GM12875 (cell line): Measurements from ENCODE around the gene LRRC38.
"Not testable (repeated sequence)": the region's sequence is repeated elsewhere in the genome, so short reads cannot be mapped to it uniquely, and the experiment has no call there.

Experiments
- H3K4me3 ChIP-seq: one replicate; pipeline ENCODE4 v1.5.1; 2011; ENCODE audit warnings: low read depth, low read length, control low read depth
- CTCF ChIP-seq: IDR thresholded peaks from 2 replicates; pipeline ENCODE4 v1.5.1; 2011; ENCODE audit warnings: low read depth, mild to moderate bottlenecking, control low read depth, inconsistent platforms, low read length, moderate library complexity, borderline replicate concordance; ENCODE audit not compliant: insufficient read depth

The LRRC38 gene

GRCh38 chr1:13513895-13514546 is at the start of gene LRRC38:
TSS of gene LRRC38 (minus strand) at chr1:13514003. CDS start at chr1:13513593, 410 bp downstream.
- 0 out of 2 replicates have a peak, but pooled peaks have one; percentile 9 for TF ChIP-seq CTCF
- H3K4me3 ChIP-seq = no peak within 1 kb of the TSS

GRCh38 chr1:13562981-13563380 is 49.2 kb upstream of the LRRC38 start:
- not testable (repeated sequence) for H3K4me3 ChIP-seq

DNA sequence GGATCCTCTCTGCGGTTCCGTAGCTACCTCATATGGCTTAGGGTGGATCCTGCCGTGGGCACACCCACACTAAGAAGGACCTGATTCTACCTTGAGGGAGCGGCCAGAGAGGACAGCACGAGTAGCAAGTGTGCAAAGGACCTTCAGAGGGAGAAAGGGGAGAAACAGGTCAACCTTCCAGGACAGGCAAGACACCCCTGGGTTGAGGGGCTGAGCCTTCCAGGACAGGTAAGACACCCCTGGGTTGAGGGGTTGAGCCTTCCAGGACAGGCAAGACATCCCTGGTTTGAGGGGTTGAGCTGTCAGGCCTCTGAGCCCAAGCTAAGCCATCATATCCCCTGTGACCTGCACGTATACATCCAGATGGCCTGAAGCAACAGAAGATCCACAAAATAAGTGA is 46.7 kb upstream of the LRRC38 start:
- no peak overlapping the region for H3K4me3 ChIP-seq
- TF ChIP-seq CTCF = no peak

DNA sequence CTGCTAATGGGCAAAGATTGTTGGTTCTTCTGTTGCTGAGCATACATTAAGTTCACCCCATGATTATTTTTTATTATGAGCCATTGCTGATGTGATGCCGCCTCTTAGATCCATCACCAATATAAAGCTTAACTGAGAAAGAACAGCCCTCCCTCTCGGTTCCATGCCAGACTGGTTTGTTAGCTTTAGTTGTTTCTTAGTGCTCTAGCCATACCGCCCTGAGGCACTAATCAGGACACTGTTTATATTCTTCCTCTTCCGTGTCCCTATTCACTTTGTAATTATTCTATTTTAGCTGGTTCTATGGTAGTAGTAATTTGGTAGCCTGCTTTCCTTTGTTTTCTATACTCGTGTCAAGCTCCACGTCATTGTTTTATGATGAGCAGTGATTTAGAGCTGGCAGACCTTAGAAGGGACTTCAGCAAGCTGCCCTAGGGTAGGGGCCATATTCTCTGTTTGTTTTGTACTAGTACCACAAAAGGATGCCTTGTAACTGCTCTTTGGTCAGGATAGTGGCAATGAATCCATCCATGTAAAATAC is 42.5 kb upstream of the LRRC38 start:
- H3K4me3 ChIP-seq = no peak overlapping the region
- TF ChIP-seq CTCF = no peak

- no peak overlapping the region for H3K4me3 ChIP-seq
- no peak for TF ChIP-seq CTCF
These were observed 41.0 kb upstream of the LRRC38 start for GRCh38 chr1:13554798-13555197.

GRCh38 chr1:13550663-13551062 is 36.9 kb upstream of the LRRC38 start:
- no peak overlapping the region for H3K4me3 ChIP-seq
- TF ChIP-seq CTCF = no peak

GRCh38 chr1:13549521-13549920 is 35.7 kb upstream of the LRRC38 start:
- no peak overlapping the region for H3K4me3 ChIP-seq
- TF ChIP-seq CTCF = no peak
